Lower lobe of right lung (tissue), 2 donors: ENCODE measurements around the gene PFDN2. TPM values are rescaled to one million over a fixed set of nuclear protein-coding genes. Genes with fewer than 3 reads are reported as not detected.

Experiments used
- ATAC-seq, 2 donors: fragments of 200-7000 bp; cut with Tn5 transposase; one replicate each; pipeline ENCODE4 v1.9.1; 2020 to 2022; ENCODE audit warnings: mild to moderate bottlenecking in 2 of 2, moderate library complexity in 2 of 2
- DNase-seq: peaks from one replicate; pipeline ENCODE4 v3.0.0-alpha.2; 2020
- H3K27ac ChIP-seq: fragments of 200-600 bp; one replicate; pipeline ENCODE4 v1.8.0; 2022
- H3K27me3 ChIP-seq: fragments of 200-600 bp; one replicate; pipeline ENCODE4 v1.8.0; 2022; ENCODE audit warnings: low read depth
- H3K36me3 ChIP-seq: fragments of 200-600 bp; one replicate; pipeline ENCODE4 v1.8.0; 2022; ENCODE audit warnings: mild to moderate bottlenecking
- H3K4me1 ChIP-seq: fragments of 200-600 bp; one replicate; pipeline ENCODE4 v1.8.0; 2022
- H3K4me3 ChIP-seq: fragments of 200-600 bp; one replicate; pipeline ENCODE4 v1.8.0; 2022; ENCODE audit warnings: mild to moderate bottlenecking
- H3K9me3 ChIP-seq: fragments of 200-600 bp; one replicate; pipeline ENCODE4 v1.8.0; 2022
- intact Hi-C: fragments of 100-400 bp; cut with DNase I; formaldehyde crosslinking; loops from one replicate; pipeline ENCODE4 v1.11.0; 2022
- total RNA-seq: library from RNA; stranded (reverse); fragmentation: NEBNext Ultra II Directional; extraction: Animal tissue kit (Norgen Biotek cat#: 25700); gene quantifications from one replicate; pipeline ENCODE4 v1.2.1, GENCODE V29; 2021
- TF ChIP-seq, protein P1 (sequence below): fragments of 200-600 bp; IDR thresholded peaks from one replicate; pipeline ENCODE4 v1.8.0; 2022; ENCODE audit warnings: antibody characterized with exemption, mild to moderate bottlenecking
- donor health status: DM: no; HTN: yes; CAD: no; lungs with severe emphysema.

Gene PFDN2
- total RNA-seq, 1 donor from 2014 or later = 46.2 TPM

DNA sequence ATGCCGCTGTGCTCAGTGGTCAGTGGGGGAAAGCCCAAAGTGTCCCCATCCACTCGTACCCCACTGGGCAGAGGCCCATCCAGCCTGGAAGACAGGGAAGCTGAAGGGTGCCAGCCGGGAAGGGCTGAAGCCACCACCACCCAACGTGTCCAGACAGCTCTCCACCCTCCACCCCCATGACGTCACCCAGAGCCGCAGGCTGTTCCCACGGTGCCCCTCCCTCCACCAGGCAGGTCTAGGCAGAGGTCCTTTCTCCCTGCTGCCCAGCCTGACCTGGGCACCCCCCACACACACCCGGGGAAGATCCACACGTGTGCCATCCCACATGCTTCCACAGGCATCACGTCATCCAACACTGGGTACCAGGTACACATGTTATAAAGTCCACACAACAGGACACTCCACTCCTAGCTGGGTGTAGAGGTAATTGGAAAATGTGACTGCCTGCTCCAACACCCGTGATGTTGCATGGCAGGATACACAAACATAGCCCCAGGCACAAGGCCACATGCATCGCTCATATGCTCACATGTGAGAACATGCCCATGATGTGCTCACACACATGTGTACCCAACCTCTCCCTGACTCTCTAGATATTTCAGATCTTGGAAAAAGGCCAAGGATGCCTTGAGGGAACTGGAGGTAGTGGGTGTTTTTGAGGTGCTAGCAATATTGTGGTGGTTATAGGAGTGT is 43.0 kb downstream of the PFDN2 start:
- ATAC-seq (no peak), DNase-seq (no peak)
- Histone ChIP-seq H3K27ac (no peak overlapping the region), H3K36me3 (peaks cover 10% of the 10 kb centered on the region), H3K4me1 (no peaks in the 10 kb centered on the region), H3K27me3 (no peaks in the 10 kb centered on the region), H3K4me3 (no peak overlapping the region), H3K9me3 (no peaks in the 10 kb centered on the region)
- intact Hi-C loops = no loop called here
- TF ChIP-seq, protein P1, sequence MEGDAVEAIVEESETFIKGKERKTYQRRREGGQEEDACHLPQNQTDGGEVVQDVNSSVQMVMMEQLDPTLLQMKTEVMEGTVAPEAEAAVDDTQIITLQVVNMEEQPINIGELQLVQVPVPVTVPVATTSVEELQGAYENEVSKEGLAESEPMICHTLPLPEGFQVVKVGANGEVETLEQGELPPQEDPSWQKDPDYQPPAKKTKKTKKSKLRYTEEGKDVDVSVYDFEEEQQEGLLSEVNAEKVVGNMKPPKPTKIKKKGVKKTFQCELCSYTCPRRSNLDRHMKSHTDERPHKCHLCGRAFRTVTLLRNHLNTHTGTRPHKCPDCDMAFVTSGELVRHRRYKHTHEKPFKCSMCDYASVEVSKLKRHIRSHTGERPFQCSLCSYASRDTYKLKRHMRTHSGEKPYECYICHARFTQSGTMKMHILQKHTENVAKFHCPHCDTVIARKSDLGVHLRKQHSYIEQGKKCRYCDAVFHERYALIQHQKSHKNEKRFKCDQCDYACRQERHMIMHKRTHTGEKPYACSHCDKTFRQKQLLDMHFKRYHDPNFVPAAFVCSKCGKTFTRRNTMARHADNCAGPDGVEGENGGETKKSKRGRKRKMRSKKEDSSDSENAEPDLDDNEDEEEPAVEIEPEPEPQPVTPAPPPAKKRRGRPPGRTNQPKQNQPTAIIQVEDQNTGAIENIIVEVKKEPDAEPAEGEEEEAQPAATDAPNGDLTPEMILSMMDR = no peak

DNA sequence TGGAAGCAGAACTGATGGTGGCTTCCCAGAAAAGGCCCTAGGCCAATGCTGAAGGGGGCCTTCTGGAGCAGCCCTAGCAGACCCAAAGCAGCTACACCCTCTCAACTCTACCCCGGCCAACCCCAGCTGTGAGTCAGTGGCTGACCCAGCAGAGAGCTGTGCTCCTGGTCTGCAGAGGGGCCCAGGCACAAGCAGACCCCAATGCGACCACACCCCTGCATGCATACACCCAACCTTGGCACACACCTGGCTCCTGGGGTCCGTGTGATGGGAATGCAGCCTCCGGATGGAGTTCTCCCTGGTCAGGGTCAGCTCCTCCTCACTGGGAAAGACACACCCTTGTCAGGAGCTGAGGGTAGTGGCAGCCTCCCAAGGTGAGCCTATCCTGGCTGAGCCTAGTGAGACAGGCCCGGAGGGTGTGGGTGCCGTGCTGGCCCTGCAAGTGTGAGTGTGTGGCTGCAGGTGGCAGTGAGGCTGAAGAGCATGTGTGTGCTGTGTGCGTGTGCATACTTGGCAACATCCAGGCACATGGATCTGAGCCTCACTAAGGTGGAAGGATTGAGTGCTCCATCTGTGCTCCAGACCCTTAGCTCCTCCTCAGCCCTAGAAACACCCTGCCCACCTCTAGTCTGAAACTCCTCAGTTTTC is 44.2 kb downstream of the PFDN2 start:
- no peak overlapping the region for H3K27ac ChIP-seq
- DNase-seq = no peak
- no peak for ATAC-seq

GRCh38 chr1:161072751-161073449 is 44.9 kb downstream of the PFDN2 start:
- TF ChIP-seq, protein P1 = no peak

More for the DNA sequence above, 44.2 kb downstream of the PFDN2 start:
- Histone ChIP-seq H3K4me1 (no peaks in the 10 kb centered on the region), H3K36me3 (peaks cover 10% of the 10 kb centered on the region), H3K27me3 (no peaks in the 10 kb centered on the region), H3K4me3 (no peak overlapping the region), H3K9me3 (no peaks in the 10 kb centered on the region)
- intact Hi-C loops = no loop called here
- TF ChIP-seq, protein P1 = no peak

GRCh38 chr1:161071886-161072371 is 45.9 kb downstream of the PFDN2 start:
- Histone ChIP-seq H3K27me3 (no peaks in the 10 kb centered on the region), H3K36me3 (peaks cover 6% of the 10 kb centered on the region), H3K4me1 (peaks cover 7% of the 10 kb centered on the region), H3K4me3 (no peak overlapping the region), H3K9me3 (no peaks in the 10 kb centered on the region), H3K27ac (no peak overlapping the region)
- TF ChIP-seq, protein P1 = peak; percentile 65
- intact Hi-C loops = no loop called here
- DNase-seq = peak; percentile 86
- ATAC-seq = peak; percentile 35 to 68

More at GRCh38 chr1:161072751-161073449, 44.9 kb downstream of the PFDN2 start:
- Histone ChIP-seq H3K36me3 (peaks cover 10% of the 10 kb centered on the region), H3K9me3 (no peaks in the 10 kb centered on the region), H3K27me3 (no peaks in the 10 kb centered on the region), H3K4me1 (no peaks in the 10 kb centered on the region), H3K27ac (no peak overlapping the region), H3K4me3 (no peak overlapping the region)
- intact Hi-C loops = no loop called here
- DNase-seq = no peak
- no peak for ATAC-seq

GRCh38 chr1:161070761-161071160 is 47.1 kb downstream of the PFDN2 start:
- DNase-seq (no peak), ATAC-seq (no peak)
- H3K27me3 ChIP-seq = no peaks in the 10 kb centered on the region
- H3K4me3 ChIP-seq = no peak overlapping the region
- H3K9me3 ChIP-seq = no peaks in the 10 kb centered on the region
- intact Hi-C loops = no loop called here
- H3K27ac ChIP-seq = peak overlapping the region; percentile 90
- TF ChIP-seq, protein P1 = no peak
- no peaks in the 10 kb centered on the region for H3K36me3 ChIP-seq
- H3K4me1 ChIP-seq = peaks cover 17% of the 10 kb centered on the region
